H1 (cell line): ENCODE results near the gene PPFIA2. TPM values are rescaled to one million over a fixed set of nuclear protein-coding genes. Genes with fewer than 3 reads are reported as not detected.

Source experiments
- CTCF ChIA-PET: fragments of 300-600 bp; sonication (Branson Sonifier 250); formaldehyde crosslinking; loops from one replicate; lab custom pipeline; 2021; ENCODE audit not compliant: partially characterized antibody; lab: Charles Lee
- POLR2A ChIA-PET: fragments of 300-600 bp; sonication (Branson Sonifier 250); formaldehyde crosslinking; loops from one replicate; lab custom pipeline; 2021; ENCODE audit warnings: inconsistent platforms; ENCODE audit not compliant: partially characterized antibody; lab: Charles Lee
- DNase-seq, 2 experiments: peaks; one replicate each; pipeline versions ENCODE4 v3.0.0 to v3.0.0-alpha.2; 2010 to 2022; ENCODE audit warnings: low spot score in 2 of 2, low read depth in 1 of 2, mixed read lengths in 1 of 2
- FAIRE-seq: peaks from 2 replicates; lab custom pipeline; 2011; peaks lifted over from hg19 to GRCh38; lab: Jason Lieb, UNC
- H2AFZ ChIP-seq: 2 replicates; pipeline ENCODE4 v1.8.1; 2012; ENCODE audit warnings: low read length, inconsistent platforms
- H2AK5ac ChIP-seq: 2 replicates; pipeline ENCODE4 v1.6.1; 2013; ENCODE audit warnings: low read depth, low read length
- H2BK120ac ChIP-seq: replicated peaks from 2 replicates; pipeline ENCODE3; 2013; ENCODE audit warnings: low read depth, low read length, inconsistent platforms
- H2BK12ac ChIP-seq: 2 replicates; pipeline ENCODE4 v1.6.1; 2013; ENCODE audit warnings: low read depth, low read length
- H2BK15ac ChIP-seq: 2 replicates; pipeline ENCODE4 v1.6.1; 2013; ENCODE audit warnings: low read length
- H2BK20ac ChIP-seq: 2 replicates; pipeline ENCODE4 v1.6.1; 2013; ENCODE audit warnings: low read length
- H2BK5ac ChIP-seq: 2 replicates; pipeline ENCODE4 v1.6.1; 2013; ENCODE audit warnings: low read depth, low read length
- H3K14ac ChIP-seq: 2 replicates; pipeline ENCODE4 v1.6.1; 2013; ENCODE audit warnings: inconsistent platforms; ENCODE audit not compliant: insufficient read length
- H3K18ac ChIP-seq: 2 replicates; pipeline ENCODE4 v1.6.1; 2013; ENCODE audit warnings: low read length; ENCODE audit errors: extremely low read depth
- H3K23ac ChIP-seq: 2 replicates; pipeline ENCODE4 v1.6.1; 2013; ENCODE audit warnings: inconsistent platforms; ENCODE audit not compliant: insufficient read length
- H3K23me2 ChIP-seq: 2 replicates; pipeline ENCODE4 v1.6.1; 2013; ENCODE audit warnings: low read depth, low read length
- H3K27ac ChIP-seq: 2 replicates; pipeline ENCODE4 v1.6.1; 2011; ENCODE audit warnings: low read depth, low read length, inconsistent platforms
- H3K27me3 ChIP-seq, 4 experiments: replicated peaks in 1 of 4; 1 replicate in 1 of 4; 2 replicates in 3 of 4; pipeline versions ENCODE4 v1.6.1 to v1.8.1; 2011 to 2013; ENCODE audit warnings: low read length in 3 of 4, mild to moderate bottlenecking in 3 of 4, inconsistent platforms in 2 of 4, mixed read lengths in 2 of 4, moderate library complexity in 1 of 4; ENCODE audit not compliant: control insufficient read depth in 3 of 4, insufficient read depth in 3 of 4; ENCODE audit errors: extremely low read depth in 1 of 4
- H3K36me3 ChIP-seq, 4 experiments: 2 replicates each; pipeline versions ENCODE4 v1.6.1 to v1.8.1; 2011 to 2013; ENCODE audit warnings: mild to moderate bottlenecking in 4 of 4, low read length in 3 of 4, moderate library complexity in 2 of 4, control low read depth in 1 of 4, inconsistent platforms in 1 of 4; ENCODE audit not compliant: insufficient read depth in 4 of 4, control insufficient read depth in 2 of 4
- H3K4ac ChIP-seq: replicated peaks from 2 replicates; pipeline ENCODE3; 2013; ENCODE audit warnings: low read length, low read depth, mixed read lengths, inconsistent platforms; ENCODE audit not compliant: insufficient read length
- H3K4me1 ChIP-seq, 4 experiments: replicated peaks in 1 of 4; 1 replicate in 1 of 4; 2 replicates in 3 of 4; pipeline versions ENCODE4 v1.6.1 to v1.8.1; 2011 to 2013; ENCODE audit warnings: low read length in 3 of 4, inconsistent platforms in 2 of 4, mixed read lengths in 1 of 4; ENCODE audit not compliant: insufficient read depth in 4 of 4, control insufficient read depth in 3 of 4
- H3K4me2 ChIP-seq, 2 experiments: 2 replicates each; pipeline versions ENCODE4 v1.6.1 to v1.8.1; 2011 to 2013; ENCODE audit warnings: low read depth in 2 of 2, low read length in 2 of 2, control low read depth in 1 of 2, inconsistent platforms in 1 of 2, mild to moderate bottlenecking in 1 of 2; ENCODE audit not compliant: insufficient read depth in 1 of 2
- H3K4me3 ChIP-seq, 4 experiments: fragments of 200-600, 300-600 bp in 1 of 4; sonication (generic), shearing (Covaris generic), sonication (Bioruptor Twin) in 1 of 4; 2 replicates each; pipeline versions ENCODE4 v1.5.1 to v1.8.1; 2011 to 2016; ENCODE audit warnings: low read length in 4 of 4, low read depth in 3 of 4, control low read depth in 2 of 4, inconsistent platforms in 2 of 4, mild to moderate bottlenecking in 2 of 4, mixed read lengths in 1 of 4, moderate library complexity in 1 of 4; ENCODE audit not compliant: insufficient read depth in 2 of 4; ENCODE audit errors: extremely low read depth in 1 of 4
- H3K56ac ChIP-seq: replicated peaks from 2 replicates; pipeline ENCODE3; 2013; ENCODE audit warnings: low read depth, mild to moderate bottlenecking, mixed read lengths, low read length, inconsistent platforms; ENCODE audit not compliant: insufficient read length
- H3K79me1 ChIP-seq: 2 replicates; pipeline ENCODE4 v1.6.1; 2013; ENCODE audit warnings: low read depth, low read length, control low read depth
- H3K79me2 ChIP-seq, 2 experiments: 2 replicates each; pipeline versions ENCODE4 v1.6.1 to v1.8.1; 2012 to 2013; ENCODE audit warnings: low read length in 2 of 2, mild to moderate bottlenecking in 2 of 2, inconsistent platforms in 1 of 2; ENCODE audit not compliant: insufficient read depth in 2 of 2, control insufficient read depth in 1 of 2
- H3K9ac ChIP-seq, 4 experiments: replicated peaks in 1 of 4; 1 replicate in 1 of 4; 2 replicates in 3 of 4; pipeline versions ENCODE4 v1.6.1 to v1.8.1; 2011 to 2013; ENCODE audit warnings: low read depth in 3 of 4, low read length in 3 of 4, control low read depth in 2 of 4, mild to moderate bottlenecking in 2 of 4, moderate library complexity in 2 of 4, inconsistent platforms in 1 of 4; ENCODE audit errors: extremely low read depth in 1 of 4
- H3K9me3 ChIP-seq, 2 experiments: 2 replicates each; pipeline versions ENCODE4 v1.6.1 to v1.8.1; 2012 to 2013; ENCODE audit warnings: mild to moderate bottlenecking in 2 of 2, moderate library complexity in 2 of 2, control low read depth in 1 of 2, inconsistent platforms in 1 of 2, low read depth in 1 of 2, low read length in 1 of 2, mixed read lengths in 1 of 2; ENCODE audit not compliant: insufficient read depth in 2 of 2
- H4K20me1 ChIP-seq, 2 experiments: replicated peaks in 1 of 2; 2 replicates each; pipeline versions ENCODE3 to v1.8.1; 2011 to 2013; ENCODE audit warnings: inconsistent platforms in 2 of 2, low read length in 2 of 2, mild to moderate bottlenecking in 1 of 2; ENCODE audit not compliant: insufficient read depth in 2 of 2, control insufficient read depth in 1 of 2
- H4K5ac ChIP-seq: 2 replicates; pipeline ENCODE4 v1.6.1; 2013; ENCODE audit warnings: low read length, low read depth, mixed read lengths, inconsistent platforms; ENCODE audit not compliant: insufficient read length
- H4K8ac ChIP-seq: 2 replicates; pipeline ENCODE4 v1.8.0; 2013; ENCODE audit warnings: mild to moderate bottlenecking, moderate library complexity, low read length, inconsistent platforms; ENCODE audit not compliant: insufficient read depth; ENCODE audit errors: extremely low read depth
- H4K91ac ChIP-seq: replicated peaks from 2 replicates; pipeline ENCODE3; 2013; ENCODE audit warnings: low read length, mixed read lengths, inconsistent platforms; ENCODE audit not compliant: insufficient read length
- ATF3 ChIP-seq: IDR thresholded peaks from 2 replicates; pipeline ENCODE4 v1.6.1; 2011; ENCODE audit warnings: low read depth, mild to moderate bottlenecking, low read length; ENCODE audit not compliant: insufficient read depth
- CBX5 ChIP-seq: fragments of 300-800, 300-1000 bp; sonication (generic); IDR thresholded peaks from 2 replicates; pipeline ENCODE4 v1.7.1; 2016; ENCODE audit warnings: antibody characterized with exemption, low read length, low read depth
- POLR2A ChIP-seq, 2 experiments: IDR thresholded peaks; 1 replicate in 1 of 2; 2 replicates in 1 of 2; pipeline ENCODE4 v1.6.1; 2011; ENCODE audit warnings: low read depth in 2 of 2, low read length in 2 of 2, mild to moderate bottlenecking in 2 of 2; ENCODE audit errors: control extremely low read depth in 1 of 2
- SP1 ChIP-seq: IDR thresholded peaks from 2 replicates; pipeline ENCODE4 v1.6.1; 2011; ENCODE audit warnings: low read depth, low read length
- SP4 ChIP-seq: IDR thresholded peaks from 2 replicates; pipeline ENCODE4 v1.6.1; 2012; ENCODE audit warnings: low read length, inconsistent platforms
- polyA plus RNA-seq, 7 experiments: library from polyadenylated mRNA; depleted of rRNA in 3 of 7; stranded (reverse) in 5 of 7; unstranded in 2 of 7; fragments of >200 nt in 5 of 7; fragments of 200-250 nt in 2 of 7; gene quantifications; 1 replicate in 5 of 7; 2 replicates in 1 of 7; 4 replicates in 1 of 7; pipeline versions ENCODE4 v1.2.1 to v1.2.3, GENCODE V29; 2011 to 2013; ENCODE audit warnings: missing spikeins in 2 of 7, mixed read lengths in 2 of 7
- total RNA-seq: library from RNA; stranded (reverse); fragmentation: NEBNext Ultra II Directional; extraction: Animal tissue kit (Norgen Biotek cat#: 25700); gene quantifications from 2 replicates; pipeline ENCODE4 v1.2.1, GENCODE V29; 2021

PPFIA2 gene
- total and polyA plus RNA-seq, 2 of the 8 experiments (the other 6 are each of a cell fraction or from before 2014, with no cell fraction given), result 1.2 to 1.8 TPM

- H2BK20ac ChIP-seq, result no peak overlapping the region
- no peak overlapping the region for H3K9ac ChIP-seq
- H3K4me1 ChIP-seq, result peaks cover 0 to 8% (median 2%) of the 10 kb centered on the region in 4 experiments; a peak in 3 of 7 replicates
- no peak overlapping the region for H3K4ac ChIP-seq
- no peaks in the 10 kb centered on the region for H3K79me1 ChIP-seq
- FAIRE-seq (no peak), DNase-seq (no peak)
- no peak overlapping the region for H2AFZ ChIP-seq
- H3K23me2 ChIP-seq, result no peaks in the 10 kb centered on the region
- no peak overlapping the region for H2BK12ac ChIP-seq
- no peak overlapping the region for H4K5ac ChIP-seq
- H3K18ac ChIP-seq, result no peak overlapping the region
- no peaks in the 10 kb centered on the region for H3K27me3 ChIP-seq
- no peak overlapping the region for H2BK15ac ChIP-seq
- ChIA-PET CTCF (no interaction called here), POLR2A (no interaction called here)
- no peak overlapping the region for H4K91ac ChIP-seq
- H3K9me3 ChIP-seq, result no peaks in the 10 kb centered on the region
- H4K20me1 ChIP-seq, result no peaks in the 10 kb centered on the region
- H3K56ac ChIP-seq, result no peak overlapping the region
- H3K23ac ChIP-seq, result no peak overlapping the region
- no peak overlapping the region for H3K14ac ChIP-seq
- H3K4me2 ChIP-seq, result peak overlapping the region in 1 of 2 experiments; percentile 28; a peak in 1 of 4 replicates
- H3K4me3 ChIP-seq, result no peak overlapping the region; a peak in 1 of 8 replicates
- no peak overlapping the region for H3K27ac ChIP-seq
- H2AK5ac ChIP-seq, result no peak overlapping the region
- H3K36me3 ChIP-seq, result no peaks in the 10 kb centered on the region
- no peak overlapping the region for H2BK120ac ChIP-seq
- H2BK5ac ChIP-seq, result no peak overlapping the region
- H3K79me2 ChIP-seq, result no peaks in the 10 kb centered on the region
- no peak overlapping the region for H4K8ac ChIP-seq
- TF ChIP-seq CBX5, result no peak
- no peak for TF ChIP-seq SP4
- TF ChIP-seq POLR2A (IDR thresholded peaks at IDR 0.05; ENCODE audit: control extremely low read depth in 1 of 2, low read depth in 2 of 2, low read length in 2 of 2), result no peak
- TF ChIP-seq SP1, result no peak
- TF ChIP-seq ATF3, result no peak
These were observed 31.8 kb downstream of the PPFIA2 start for GRCh38 chr12:81727391-81727790.
